D341Med (cell line): ENCODE results near the gene TSPAN5.

Experiments used
- DNase-seq: peaks from one replicate; pipeline ENCODE4 v3.0.0; 2012; ENCODE audit warnings: low spot score

TSPAN5 gene

GRCh38 chr4:98643755-98644154 lies 14.7 kb downstream of the TSPAN5 start:
- no peak for DNase-seq

GRCh38 chr4:98642991-98643426 lies 15.4 kb downstream of the TSPAN5 start:
- no peak for DNase-seq

- no peak for DNase-seq
Observed at GRCh38 chr4:98641906-98642668, 16.3 kb downstream of the TSPAN5 start.

GRCh38 chr4:98641376-98641775 lies 17.0 kb downstream of the TSPAN5 start:
- no peak for DNase-seq

- no peak for DNase-seq
Observed at GRCh38 chr4:98639523-98639922, 18.9 kb downstream of the TSPAN5 start.

- no peak for DNase-seq
Observed at GRCh38 chr4:98639108-98639507, 19.3 kb downstream of the TSPAN5 start.

- no peak for DNase-seq
Observed at GRCh38 chr4:98638661-98639060, 19.8 kb downstream of the TSPAN5 start.

GRCh38 chr4:98634061-98634460 lies 24.4 kb downstream of the TSPAN5 start:
- no peak for DNase-seq

GRCh38 chr4:98633159-98633558 lies 25.3 kb downstream of the TSPAN5 start:
- no peak for DNase-seq

GRCh38 chr4:98632258-98632657 lies 26.2 kb downstream of the TSPAN5 start:
- DNase-seq = no peak

- no peak for DNase-seq
Observed at GRCh38 chr4:98631506-98631905, 26.9 kb downstream of the TSPAN5 start.

- no peak for DNase-seq
Observed at GRCh38 chr4:98630737-98631454, 27.5 kb downstream of the TSPAN5 start.

GRCh38 chr4:98627531-98628257 lies 30.7 kb downstream of the TSPAN5 start:
- no peak for DNase-seq

GRCh38 chr4:98626350-98626749 lies 32.1 kb downstream of the TSPAN5 start:
- DNase-seq = no peak

- no peak for DNase-seq
Observed at GRCh38 chr4:98625920-98626319, 32.5 kb downstream of the TSPAN5 start.

GRCh38 chr4:98625399-98625798 lies 33.0 kb downstream of the TSPAN5 start:
- no peak for DNase-seq

GRCh38 chr4:98624642-98625041 lies 33.8 kb downstream of the TSPAN5 start:
- DNase-seq = no peak

GRCh38 chr4:98624144-98624543 lies 34.3 kb downstream of the TSPAN5 start:
- DNase-seq = no peak

- DNase-seq = no peak
Observed at GRCh38 chr4:98623126-98623802, 35.1 kb downstream of the TSPAN5 start.

GRCh38 chr4:98620087-98620784 lies 38.2 kb downstream of the TSPAN5 start:
- DNase-seq = no peak

- DNase-seq = no peak
Observed at GRCh38 chr4:98619180-98619579, 39.2 kb downstream of the TSPAN5 start.

GRCh38 chr4:98618680-98619079 lies 39.7 kb downstream of the TSPAN5 start:
- DNase-seq = no peak
